CD4-positive, alpha-beta T cell treated with Interferon alpha-2 for 1 hour (primary cell): ENCODE data around the gene DDX31.

Experiments
- DNase-seq, 2 donors: peaks; one replicate each; pipeline ENCODE4 v3.0.0-alpha.2; 2020 to 2022

DDX31 gene

DNA sequence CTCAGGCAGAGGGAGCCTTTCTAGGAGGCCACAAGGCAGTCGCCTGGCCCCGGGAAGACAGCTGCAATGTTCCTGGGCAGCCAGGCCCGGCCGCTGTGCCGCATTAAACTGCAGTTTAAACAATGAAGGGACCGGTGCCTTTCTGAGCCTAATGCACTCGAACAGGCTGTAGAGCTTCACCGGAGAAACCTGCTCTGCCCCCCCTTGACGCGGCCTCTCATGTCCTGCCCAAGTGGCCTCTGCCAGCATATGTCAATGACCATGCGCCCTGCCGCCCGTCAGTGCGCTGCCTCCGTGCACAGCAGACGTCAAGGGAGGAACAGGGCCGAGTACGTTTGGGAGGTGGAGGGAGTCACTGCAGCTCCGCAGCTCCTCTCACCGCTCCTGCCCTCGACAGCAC is 125.8 kb downstream of the DDX31 start:
- no peak for DNase-seq

DNA sequence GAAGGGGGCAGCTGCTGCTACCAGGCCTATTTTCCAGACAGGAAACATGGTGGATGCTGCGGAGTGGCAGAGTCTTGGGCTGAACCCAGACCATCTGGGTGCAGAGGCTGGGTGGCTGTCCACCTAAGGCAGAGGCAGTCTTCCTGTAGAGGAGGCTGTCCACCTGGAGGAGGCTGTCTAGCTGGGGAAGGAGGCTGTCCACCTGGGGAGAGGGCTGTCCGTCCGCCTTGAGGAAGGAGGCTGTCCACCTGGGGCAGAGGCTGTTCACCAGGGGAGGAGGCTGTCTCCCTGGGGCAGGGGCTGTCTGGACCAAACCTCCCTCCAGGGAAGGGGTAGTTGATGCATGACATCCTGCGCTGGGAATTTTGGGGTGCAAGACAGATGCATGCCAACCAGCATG is 126.5 kb downstream of the DDX31 start:
- DNase-seq = no peak
